GM10266 (cell line): ENCODE data around the gene VTN.
"Not testable (repeated sequence)": the region's sequence is repeated elsewhere in the genome, so short reads cannot be mapped to it uniquely, and the experiment has no call there.

Experiments
- DNase-seq: peaks from one replicate; pipeline ENCODE4 v3.0.0; 2012; ENCODE audit errors: extremely low spot score
- CTCF ChIP-seq: IDR thresholded peaks from 2 replicates; pipeline ENCODE4 v1.5.1; 2012; ENCODE audit warnings: mild to moderate bottlenecking, low read depth; ENCODE audit not compliant: control insufficient read depth, insufficient read depth; ENCODE audit errors: missing control alignments

Gene VTN

DNA sequence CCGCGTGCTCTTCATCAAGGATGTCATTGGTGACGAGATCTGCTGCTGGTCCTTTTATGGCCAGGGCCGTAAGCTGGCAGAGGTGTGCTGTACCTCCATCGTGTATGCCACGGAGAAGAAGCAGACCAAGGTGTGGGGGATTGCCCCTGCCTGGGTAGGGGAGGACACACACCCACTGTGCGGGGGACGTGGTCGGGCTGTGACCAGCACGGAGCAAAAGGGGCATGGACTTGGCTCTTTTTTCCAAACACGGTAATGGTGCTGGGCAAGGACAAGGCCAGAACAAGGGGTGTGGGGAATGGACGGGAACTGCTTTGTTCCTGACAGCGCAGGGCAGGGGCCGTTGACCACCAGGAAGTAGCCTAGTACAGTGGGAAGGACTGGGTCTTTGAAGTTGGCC is 27.8 kb downstream of the VTN start:
- DNase-seq, result no peak
- no peak for TF ChIP-seq CTCF

DNA sequence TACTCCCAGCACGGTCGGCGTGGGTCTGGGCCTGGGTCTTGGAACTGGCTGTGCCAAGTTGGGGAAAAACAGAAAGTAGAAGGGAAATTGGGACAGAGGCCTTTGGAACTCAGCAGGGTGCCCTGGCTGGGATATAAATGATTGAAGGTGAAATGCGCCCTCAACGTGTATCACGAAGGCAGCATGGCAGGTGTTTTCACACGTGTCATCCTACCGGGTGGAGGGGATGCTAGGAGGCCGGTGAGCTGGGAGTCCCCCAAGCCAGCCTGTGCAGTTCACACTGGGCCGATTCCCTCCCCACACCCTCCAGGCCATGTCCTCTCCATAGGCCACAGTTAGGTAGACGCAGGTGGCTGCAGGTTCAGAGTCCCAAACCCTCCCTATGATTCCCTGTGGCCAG is 28.6 kb downstream of the VTN start:
- no peak for DNase-seq
- TF ChIP-seq CTCF, result no peak

DNA sequence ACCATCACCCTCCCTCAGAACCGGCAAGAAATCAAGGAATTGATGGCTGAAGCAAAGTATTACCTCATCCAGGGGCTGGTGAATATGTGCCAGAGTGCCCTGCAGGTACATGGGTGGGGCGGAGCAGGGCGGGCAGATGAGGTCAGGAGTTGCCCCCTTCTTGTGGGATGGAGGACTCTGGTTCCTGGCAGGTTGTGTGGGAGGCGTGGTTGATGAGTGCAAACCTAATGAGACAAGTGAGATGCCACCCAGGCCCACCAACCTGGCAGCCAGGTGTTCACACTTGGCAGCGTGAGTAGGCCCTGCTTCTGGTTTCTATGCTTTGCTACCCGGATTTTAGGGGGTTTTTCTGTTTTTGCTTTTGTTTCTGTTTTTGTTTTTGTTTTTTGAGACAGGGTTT is 29.7 kb downstream of the VTN start:
- no peak for TF ChIP-seq CTCF
- DNase-seq, result no peak

- DNase-seq, result no peak
- TF ChIP-seq CTCF, result no peak
Measured at GRCh38 chr17:28339431-28339830, 30.7 kb downstream of the VTN start.

- DNase-seq, result not testable (repeated sequence)
Measured at GRCh38 chr17:28338769-28339212, 31.3 kb downstream of the VTN start.

GRCh38 chr17:28338056-28338768 is 31.9 kb downstream of the VTN start:
- no peak for TF ChIP-seq CTCF
- DNase-seq, result no peak

- no peak for TF ChIP-seq CTCF
- no peak for DNase-seq
Measured at GRCh38 chr17:28335959-28336871, 33.9 kb downstream of the VTN start.
